Sigmoid colon (tissue), 4 donors: ENCODE measurements around the gene TMEM114.

Experiments
- CTCF ChIP-seq, 4 experiments: fragments of 450-650 bp in 3 of 4; fragments of 200-600 bp in 1 of 4; IDR thresholded peaks; one replicate each; pipeline ENCODE4 v1.5.1; 2016 to 2019; ENCODE audit warnings: antibody characterized with exemption in 4 of 4, mild to moderate bottlenecking in 3 of 4, moderate library complexity in 2 of 4
- EP300 ChIP-seq, 4 donors: sonication (generic); formaldehyde crosslinking; IDR thresholded peaks; one replicate each; pipeline ENCODE4 v1.6.1; 2017; ENCODE audit warnings: antibody characterized with exemption in 4 of 4
- POLR2A ChIP-seq, 2 donors: fragments of 450-650 bp; IDR thresholded peaks; one replicate each; pipeline ENCODE4 v1.6.1; 2016; ENCODE audit warnings: antibody characterized with exemption in 2 of 2, mild to moderate bottlenecking in 2 of 2, moderate library complexity in 2 of 2
- POLR2AphosphoS5 ChIP-seq, 4 donors: sonication (generic); formaldehyde crosslinking; IDR thresholded peaks; one replicate each; pipeline ENCODE4 v1.6.1; 2017; ENCODE audit warnings: antibody characterized with exemption in 4 of 4

- TF ChIP-seq EP300 (IDR thresholded peaks at IDR 0.05) (no peak), CTCF (IDR thresholded peaks at IDR 0.05) (no peak), POLR2AphosphoS5 (IDR thresholded peaks at IDR 0.05) (no peak), POLR2A (IDR thresholded peaks at IDR 0.05) (no peak)
Measured at GRCh38 chr16:8591451-8591850, 1.1 kb upstream of the TMEM114 start.
